HepG2 (cell line): ENCODE data around the gene CTU1. TPM values are rescaled to one million over a fixed set of nuclear protein-coding genes. Genes with fewer than 3 reads are reported as not detected.

Experiments used
- ADNP ChIP-seq: sonication (generic); formaldehyde crosslinking; IDR thresholded peaks from 2 replicates; pipeline ENCODE4 v1.4.0; 2020; ENCODE audit warnings: missing genetic modification reagents
- HCFC1 ChIP-seq: fragments of 150-350 bp; IDR thresholded peaks from 2 replicates; pipeline ENCODE4 v1.6.1; 2014; ENCODE audit warnings: low read depth, low read length
- MLXIP ChIP-seq: sonication (generic); formaldehyde crosslinking; IDR thresholded peaks from 2 replicates; pipeline ENCODE4 v1.9.0; 2021; ENCODE audit warnings: missing genetic modification reagents, borderline replicate concordance
- RERE ChIP-seq: IDR thresholded peaks from 2 replicates; pipeline ENCODE4 v1.6.1; 2016; ENCODE audit warnings: low read depth, missing genetic modification reagents, missing compliant biosample characterization
- RXRA ChIP-seq: sonication (generic); formaldehyde crosslinking; IDR thresholded peaks from 2 replicates; pipeline ENCODE4 v1.5.1; 2020; ENCODE audit warnings: missing genetic modification reagents
- SMAD3 ChIP-seq: sonication (generic); formaldehyde crosslinking; IDR thresholded peaks from 2 replicates; pipeline ENCODE4 v1.4.0; 2020; ENCODE audit warnings: missing genetic modification reagents
- TBX3 ChIP-seq: fragments of 450-650 bp; IDR thresholded peaks from 2 replicates; pipeline ENCODE4 v1.6.1; 2017; ENCODE audit warnings: antibody characterized with exemption, mild to moderate bottlenecking, inconsistent platforms, borderline replicate concordance
- TEAD3 ChIP-seq: optimal IDR thresholded peaks from 2 replicates; pipeline ENCODE3; 2016; ENCODE audit warnings: borderline replicate concordance
- TFDP2 ChIP-seq: sonication (generic); formaldehyde crosslinking; IDR thresholded peaks from 2 replicates; pipeline ENCODE4 v1.4.0; 2020; ENCODE audit warnings: missing genetic modification reagents
- ZMYM4 ChIP-seq: sonication (generic); formaldehyde crosslinking; IDR thresholded peaks from 2 replicates; pipeline ENCODE4 v1.8.1; 2023; ENCODE audit warnings: mild to moderate bottlenecking, missing genetic modification reagents
- ZNF142 ChIP-seq: sonication (generic); formaldehyde crosslinking; IDR thresholded peaks from 2 replicates; pipeline ENCODE4 v1.4.0; 2020; ENCODE audit warnings: missing genetic modification reagents
- ZNF556 ChIP-seq: sonication (generic); formaldehyde crosslinking; IDR thresholded peaks from 2 replicates; pipeline ENCODE4 v1.4.0; 2020; ENCODE audit warnings: mild to moderate bottlenecking, missing genetic modification reagents, borderline replicate concordance
- ZNF772 ChIP-seq: sonication (generic); formaldehyde crosslinking; IDR thresholded peaks from 2 replicates; pipeline ENCODE4 v1.5.0; 2020; ENCODE audit warnings: mild to moderate bottlenecking, missing genetic modification reagents
- polyA plus RNA-seq, 8 experiments: library from polyadenylated mRNA; depleted of rRNA in 3 of 8; stranded (reverse) in 7 of 8; unstranded in 1 of 8; fragments of >200 nt; fragmentation: Illumina TruSeq in 4 of 8; extraction: Trizol in 4 of 8; gene quantifications; 2 replicates each; pipeline versions ENCODE4 v1.2.1 to v1.2.3, GENCODE V29; 2011 to 2016; ENCODE audit warnings: low read depth in 4 of 8, missing spikeins in 1 of 8, mixed read lengths in 1 of 8; ENCODE audit not compliant: insufficient read depth in 1 of 8
- total RNA-seq, 5 experiments: library from RNA; depleted of rRNA; stranded (reverse); fragments of >200 nt; fragmentation: Illumina TruSeq; extraction: Trizol; gene quantifications; 2 replicates each; pipeline ENCODE4 v1.2.3, GENCODE V29; 2016; ENCODE audit warnings: low read depth in 1 of 5

CTU1 gene
- total and polyA plus RNA-seq, 2 of the 13 experiments (the other 11 are each of a cell fraction or from before 2014, with no cell fraction given): 1.9 to 2.9 TPM

- no peak for TF ChIP-seq MLXIP (CRISPR knock-in tag)
- no peak for TF ChIP-seq RERE (CRISPR knock-in tag)
- TF ChIP-seq SMAD3 (CRISPR knock-in tag): 0 out of 2 replicates have a peak, but pooled peaks have one; percentile 23
- no peak for TF ChIP-seq ZMYM4 (CRISPR knock-in tag)
- TF ChIP-seq ZNF772 (CRISPR knock-in tag): no peak
- peak; percentile 63 for TF ChIP-seq TEAD3 (CRISPR knock-in tag)
- no peak for TF ChIP-seq ZNF142 (CRISPR knock-in tag)
- no peak for TF ChIP-seq TBX3
- TF ChIP-seq HCFC1: peak; percentile 98
- no peak for TF ChIP-seq RXRA (CRISPR knock-in tag)
- TF ChIP-seq ZNF556: no peak; the same call in 1 of the 2 replicates
- TF ChIP-seq ADNP (CRISPR knock-in tag): no peak
- 0 out of 2 replicates have a peak, but pooled peaks have one; percentile 14 for TF ChIP-seq TFDP2 (CRISPR knock-in tag)
These were observed at the start of gene CTU1 (continued) for GRCh38 chr19:51108066-51108804.
